GM21447 (cell line): Measurements from ENCODE around the gene GOLGA1.
A peak's percentile ranks its signal among the peaks of the same experiment; 100 is the strongest.

Source experiments
- ATAC-seq: cut with Tn5 transposase; IDR thresholded peaks from one replicate; pipeline ENCODE4 v1.9.1; 2021; ENCODE audit not compliant: unreplicated experiment

The GOLGA1 gene

GRCh38 chr9:124886461-124886860, 54.4 kb downstream of the GOLGA1 start:
- no peak for ATAC-seq

- no peak for ATAC-seq
Measured at GRCh38 chr9:124885551-124885950, 55.3 kb downstream of the GOLGA1 start.

- no peak for ATAC-seq
Measured at GRCh38 chr9:124884376-124884775, 56.5 kb downstream of the GOLGA1 start.

GRCh38 chr9:124882231-124882630, 58.7 kb downstream of the GOLGA1 start:
- no peak for ATAC-seq

- ATAC-seq, result no peak
Measured at GRCh38 chr9:124881138-124881743, 59.6 kb downstream of the GOLGA1 start.

- ATAC-seq, result no peak
Measured at GRCh38 chr9:124880501-124880900, 60.4 kb downstream of the GOLGA1 start.

GRCh38 chr9:124879226-124879625, 61.7 kb downstream of the GOLGA1 start:
- no peak for ATAC-seq

- no peak for ATAC-seq
Measured at GRCh38 chr9:124878518-124878917, 62.4 kb downstream of the GOLGA1 start.

GRCh38 chr9:124878021-124878420, 62.9 kb downstream of the GOLGA1 start:
- no peak for ATAC-seq

- no peak for ATAC-seq
Measured at GRCh38 chr9:124877021-124877782, 63.7 kb downstream of the GOLGA1 start.

GRCh38 chr9:124875501-124875900, 65.4 kb downstream of the GOLGA1 start:
- ATAC-seq, result no peak

- no peak for ATAC-seq
Measured at GRCh38 chr9:124873664-124874063, 67.2 kb downstream of the GOLGA1 start.

GRCh38 chr9:124871156-124871561, 69.7 kb downstream of the GOLGA1 start:
- ATAC-seq, result no peak

- ATAC-seq, result no peak
Measured at GRCh38 chr9:124870723-124871122, 70.2 kb downstream of the GOLGA1 start.

GRCh38 chr9:124869986-124870560, 70.8 kb downstream of the GOLGA1 start:
- ATAC-seq, result peak; percentile 47

GRCh38 chr9:124869466-124869985, 71.4 kb downstream of the GOLGA1 start:
- peak; percentile 6 for ATAC-seq

- ATAC-seq, result peak; percentile 47
Measured at GRCh38 chr9:124868511-124869465, 72.1 kb downstream of the GOLGA1 start.

GRCh38 chr9:124863371-124863871, 77.5 kb downstream of the GOLGA1 start:
- ATAC-seq, result no peak

GRCh38 chr9:124861342-124862229, 79.3 kb downstream of the GOLGA1 start, which contains the start of the genes ARPC5L and RPL35:
ARPC5L (plus strand) TSS chr9:124862130; CDS start chr9:124869291, 7,161 bp downstream.
RPL35 (minus strand) TSS chr9:124861957; CDS start chr9:124861912, 45 bp downstream.
- ATAC-seq, result peak; percentile 79
